NCI-H524 (cell line): ENCODE data around the gene NRG3.
"Not testable (repeated sequence)": the region's sequence is repeated elsewhere in the genome, so short reads cannot be mapped to it uniquely, and the experiment has no call there.

Source experiments
- DNase-seq, 2 experiments: peaks; one replicate each; lab custom pipeline; 2025; lab: John Stamatoyannopoulos, UW

Gene NRG3

GRCh38 chr10:82282782-82283456 is 407.9 kb downstream of the NRG3 start:
- no peak for DNase-seq

- no peak for DNase-seq
These were observed 409.2 kb downstream of the NRG3 start for GRCh38 chr10:82284180-82284579.

GRCh38 chr10:82288461-82288881 is 413.5 kb downstream of the NRG3 start:
- no peak for DNase-seq

GRCh38 chr10:82289945-82290344 is 415.0 kb downstream of the NRG3 start:
- DNase-seq: peak in 1 of 2 experiments; percentile 0

GRCh38 chr10:82294874-82295378 is 419.9 kb downstream of the NRG3 start:
- DNase-seq: no peak

GRCh38 chr10:82308641-82309040 is 433.6 kb downstream of the NRG3 start:
- no peak for DNase-seq

GRCh38 chr10:82310839-82311238 is 435.8 kb downstream of the NRG3 start:
- no peak for DNase-seq

- no peak for DNase-seq
These were observed 438.4 kb downstream of the NRG3 start for GRCh38 chr10:82313401-82313800.

- DNase-seq: peak in 1 of 2 experiments; percentile 27
These were observed 443.5 kb downstream of the NRG3 start for GRCh38 chr10:82318534-82318933.

- DNase-seq: peak; percentile 67 to 76
These were observed 444.1 kb downstream of the NRG3 start for GRCh38 chr10:82319074-82319473.

- peak; percentile 23 to 86 for DNase-seq
These were observed 444.6 kb downstream of the NRG3 start for GRCh38 chr10:82319562-82319961.

- DNase-seq: no peak
These were observed 446.7 kb downstream of the NRG3 start for GRCh38 chr10:82321724-82322123.

- no peak for DNase-seq
These were observed 456.7 kb downstream of the NRG3 start for GRCh38 chr10:82331716-82332115.

GRCh38 chr10:82335831-82336230 is 460.8 kb downstream of the NRG3 start:
- no peak for DNase-seq

- no peak for DNase-seq
These were observed 465.2 kb downstream of the NRG3 start for GRCh38 chr10:82340166-82340565.

- DNase-seq: not testable (repeated sequence)
These were observed 474.6 kb downstream of the NRG3 start for GRCh38 chr10:82349590-82349989.

GRCh38 chr10:82353381-82353780 is 478.4 kb downstream of the NRG3 start:
- no peak for DNase-seq

GRCh38 chr10:82358486-82359099 is 483.6 kb downstream of the NRG3 start:
- no peak for DNase-seq

- DNase-seq: no peak
These were observed 486.3 kb downstream of the NRG3 start for GRCh38 chr10:82361256-82361655.

- peak in 1 of 2 experiments; percentile 34 for DNase-seq
These were observed 502.6 kb downstream of the NRG3 start for GRCh38 chr10:82377608-82378007.

- DNase-seq: peak; percentile 4 to 73
These were observed 503.2 kb downstream of the NRG3 start for GRCh38 chr10:82378146-82378545.

GRCh38 chr10:82383350-82383749 is 508.4 kb downstream of the NRG3 start:
- DNase-seq: no peak

GRCh38 chr10:82390866-82391658 is 516.1 kb downstream of the NRG3 start:
- DNase-seq: no peak
